ENCODE measurements around the gene COG6. TPM values are rescaled to one million over a fixed set of nuclear protein-coding genes. Genes with fewer than 3 reads are reported as not detected.

Gene COG6
- total and polyA plus RNA-seq, 2 donors from 2014 or later = 12.2 to 31.3 TPM

DNA sequence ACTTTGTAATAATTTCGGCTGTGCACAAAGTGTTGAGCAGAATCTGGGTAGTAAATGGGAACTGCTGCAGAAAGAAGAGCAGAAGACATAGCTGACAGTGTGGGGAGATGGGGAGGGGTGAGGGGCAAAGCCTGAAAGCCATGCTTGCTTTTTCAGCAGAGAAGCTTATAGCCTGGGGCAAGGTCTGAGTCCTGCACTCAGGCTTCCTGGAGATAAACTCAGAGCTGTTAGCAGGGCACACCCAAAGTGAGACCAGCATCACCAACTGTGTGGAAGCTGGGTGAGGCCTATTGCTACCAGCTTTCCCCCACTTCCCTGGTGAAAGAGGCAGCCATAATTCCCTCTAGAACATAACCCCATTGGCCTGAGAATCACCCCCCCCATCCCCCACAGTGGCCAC, 36.9 kb upstream of the COG6 start:
- Histone ChIP-seq H3K27me3 (ENCODE audit: control insufficient read depth, insufficient read depth, low read length) (no peaks in the 10 kb centered on the region), H3K4me3 (ENCODE audit: low read length in 3 of 3) (no peak overlapping the region), H3K4me1 (ENCODE audit: control insufficient read depth in 2 of 3, insufficient read depth in 2 of 3, low read depth in 1 of 3, low read length in 3 of 3) (no peaks in the 10 kb centered on the region), H3K9me3 (ENCODE audit: control insufficient read depth in 2 of 3, insufficient read depth in 1 of 3, low read length in 3 of 3) (no peaks in the 10 kb centered on the region), H3K36me3 (ENCODE audit: control insufficient read depth in 2 of 3, insufficient read depth in 3 of 3, low read length in 3 of 3) (no peaks in the 10 kb centered on the region), H3K27ac (ENCODE audit: low read depth in 2 of 2, low read length in 2 of 2) (no peak overlapping the region), H3K9ac (ENCODE audit: low read length in 3 of 3) (no peak overlapping the region)
- intact Hi-C loops (cut with DNase I) = loop anchor here (10.0 kb wide), 3 partner anchors 204 to 574 kb away; no protein-coding TSS in a partner anchor
- no peak for FAIRE-seq
- no peak for DNase-seq
- no peak for TF ChIP-seq CTCF (IDR thresholded peaks at IDR 0.05; ENCODE audit: borderline replicate concordance, extremely low read depth, insufficient read depth)

DNA sequence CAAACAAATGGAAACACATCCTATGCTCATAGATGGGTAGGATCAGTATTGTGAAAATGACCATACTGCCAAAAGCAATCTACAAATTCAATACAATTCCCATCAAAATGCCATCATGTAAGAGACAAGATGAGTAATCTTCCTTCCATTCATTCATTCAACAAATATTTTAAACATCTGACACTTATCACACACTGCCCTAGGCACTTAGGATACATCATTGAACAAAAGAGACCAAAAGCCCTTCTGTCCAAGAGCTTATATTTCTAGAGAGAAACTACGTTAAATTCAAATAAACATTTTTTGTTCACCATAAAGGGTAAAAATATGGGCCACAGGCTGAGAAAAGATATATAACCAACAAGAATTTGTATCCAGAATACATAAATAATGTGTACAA, 32.0 kb upstream of the COG6 start:
- no peak overlapping the region for H3K27ac ChIP-seq (ENCODE audit: low read depth in 2 of 2, low read length in 2 of 2)
- FAIRE-seq = no peak
- H3K9ac ChIP-seq (ENCODE audit: low read length in 3 of 3) = no peak overlapping the region
- TF ChIP-seq CTCF (IDR thresholded peaks at IDR 0.05; ENCODE audit: borderline replicate concordance, extremely low read depth, insufficient read depth) = no peak
- H3K9me3 ChIP-seq (ENCODE audit: control insufficient read depth in 2 of 3, insufficient read depth in 1 of 3, low read length in 3 of 3) = no peaks in the 10 kb centered on the region
- no peaks in the 10 kb centered on the region for H3K36me3 ChIP-seq (ENCODE audit: control insufficient read depth in 2 of 3, insufficient read depth in 3 of 3, low read length in 3 of 3)
- no peaks in the 10 kb centered on the region for H3K27me3 ChIP-seq (ENCODE audit: control insufficient read depth, insufficient read depth, low read length)
- intact Hi-C loops (cut with DNase I) = no loop called here
- no peaks in the 10 kb centered on the region for H3K4me1 ChIP-seq (ENCODE audit: control insufficient read depth in 2 of 3, insufficient read depth in 2 of 3, low read depth in 1 of 3, low read length in 3 of 3)
- no peak for DNase-seq
- no peak overlapping the region for H3K4me3 ChIP-seq (ENCODE audit: low read length in 3 of 3)

- Histone ChIP-seq H3K36me3 (ENCODE audit: control insufficient read depth in 2 of 3, insufficient read depth in 3 of 3, low read length in 3 of 3) (no peaks in the 10 kb centered on the region), H3K27me3 (ENCODE audit: control insufficient read depth, insufficient read depth, low read length) (no peaks in the 10 kb centered on the region), H3K27ac (ENCODE audit: low read depth in 2 of 2, low read length in 2 of 2) (no peak overlapping the region), H3K4me1 (ENCODE audit: control insufficient read depth in 2 of 3, insufficient read depth in 2 of 3, low read depth in 1 of 3, low read length in 3 of 3) (no peaks in the 10 kb centered on the region), H3K4me3 (ENCODE audit: low read length in 3 of 3) (no peak overlapping the region), H3K9ac (ENCODE audit: low read length in 3 of 3) (no peak overlapping the region), H3K9me3 (ENCODE audit: control insufficient read depth in 2 of 3, insufficient read depth in 1 of 3, low read length in 3 of 3) (peaks cover 0 to 4% (median 0%) of the 10 kb centered on the region in 3 donors)
- FAIRE-seq (no peak), DNase-seq (no peak)
- no peak for TF ChIP-seq CTCF (IDR thresholded peaks at IDR 0.05; ENCODE audit: borderline replicate concordance, extremely low read depth, insufficient read depth)
- intact Hi-C loops (cut with DNase I) = no loop called here
These were observed 24.2 kb upstream of the COG6 start for GRCh38 chr13:39631307-39631706.

DNA sequence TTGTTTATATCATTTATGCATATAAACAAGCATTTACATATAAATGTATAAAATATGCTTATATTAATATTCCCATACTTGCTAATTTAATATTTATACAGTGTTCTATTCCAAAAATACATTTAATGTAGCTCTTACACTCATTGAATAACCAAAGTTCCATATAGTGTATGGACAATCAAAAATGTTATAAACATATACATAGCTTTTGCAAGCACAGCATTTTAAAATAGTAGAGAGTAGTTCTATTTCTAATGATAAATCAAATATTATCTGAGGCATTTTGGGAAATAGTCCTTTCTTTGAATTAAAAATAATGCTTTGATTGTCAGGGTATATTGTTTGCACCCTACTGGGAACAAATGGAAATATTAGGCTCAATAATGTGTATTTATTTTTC, 22.5 kb upstream of the COG6 start:
- DNase-seq (no peak), FAIRE-seq (no peak)
- H3K4me1 ChIP-seq (ENCODE audit: control insufficient read depth in 2 of 3, insufficient read depth in 2 of 3, low read depth in 1 of 3, low read length in 3 of 3) = no peaks in the 10 kb centered on the region
- no peaks in the 10 kb centered on the region for H3K27me3 ChIP-seq (ENCODE audit: control insufficient read depth, insufficient read depth, low read length)
- intact Hi-C loops (cut with DNase I) = no loop called here
- no peak overlapping the region for H3K4me3 ChIP-seq (ENCODE audit: low read length in 3 of 3)
- H3K9me3 ChIP-seq (ENCODE audit: control insufficient read depth in 2 of 3, insufficient read depth in 1 of 3, low read length in 3 of 3) = peaks cover 0 to 4% (median 0%) of the 10 kb centered on the region in 3 donors
- no peak for TF ChIP-seq CTCF (IDR thresholded peaks at IDR 0.05; ENCODE audit: borderline replicate concordance, extremely low read depth, insufficient read depth)
- H3K9ac ChIP-seq (ENCODE audit: low read length in 3 of 3) = no peak overlapping the region
- H3K36me3 ChIP-seq (ENCODE audit: control insufficient read depth in 2 of 3, insufficient read depth in 3 of 3, low read length in 3 of 3) = no peaks in the 10 kb centered on the region
- no peak overlapping the region for H3K27ac ChIP-seq (ENCODE audit: low read depth in 2 of 2, low read length in 2 of 2)
